ENCODE measurements around the gene DLK1. TPM values are rescaled to one million over a fixed set of nuclear protein-coding genes. Genes with fewer than 3 reads are reported as not detected.

DLK1 gene
- total and polyA plus RNA-seq, 2 of the 13 experiments (the other 11 are each of a cell fraction or from before 2014, with no cell fraction given): 95.5 to 312 TPM

DNA sequence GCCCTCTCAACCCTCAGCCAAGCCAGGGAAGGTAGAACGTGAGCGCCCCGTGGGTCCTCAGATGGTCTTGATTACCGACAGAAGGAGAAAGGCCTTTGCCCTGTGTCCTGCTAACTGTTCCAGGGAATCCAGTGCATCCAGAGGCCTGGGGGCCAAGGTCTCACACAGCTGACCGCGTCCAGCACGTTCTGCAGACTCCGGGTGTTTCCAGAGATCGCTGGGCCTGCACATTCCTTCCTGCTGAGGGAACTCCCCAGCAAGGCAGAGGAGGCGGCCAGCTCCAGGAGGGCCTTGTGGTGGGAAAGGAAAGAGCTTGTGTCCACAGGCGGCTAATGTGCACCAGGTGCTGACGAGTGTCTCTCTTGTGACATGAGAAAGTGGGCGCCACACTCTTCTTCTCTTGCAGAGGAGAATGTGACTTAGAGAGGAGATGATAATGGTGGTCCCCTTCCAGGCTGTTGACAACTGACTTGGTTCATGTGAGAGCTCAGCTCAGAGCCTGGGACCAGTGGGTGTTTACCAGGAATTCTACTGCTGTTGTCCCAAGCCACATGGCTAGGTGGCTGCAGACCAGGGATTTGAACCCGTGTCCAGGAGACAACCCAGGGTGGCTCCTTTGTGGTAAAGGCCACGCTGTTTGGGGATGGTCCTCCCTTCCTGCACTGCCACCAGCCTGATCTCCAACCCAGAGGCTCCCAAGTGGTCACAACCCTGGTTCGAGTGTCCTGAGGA lies 46.8 kb upstream of the DLK1 start (continued):
- TF ChIP-seq SRSF1 (optimal IDR thresholded peaks at IDR 0.05; ENCODE audit: low read depth, low read length) (no peak), ZNF207 (IDR thresholded peaks at IDR 0.05; ENCODE audit: borderline replicate concordance) (no peak), ZNF619 (CRISPR knock-in tag; IDR thresholded peaks at IDR 0.05) (peak; percentile 86), NRL (CRISPR knock-in tag; IDR thresholded peaks at IDR 0.05; ENCODE audit: borderline replicate concordance) (peak; percentile 75), ZNF674 (CRISPR knock-in tag; IDR thresholded peaks at IDR 0.05; ENCODE audit: low read depth) (no peak), SKIL (CRISPR knock-in tag; IDR thresholded peaks at IDR 0.05; ENCODE audit: borderline replicate concordance) (peak; percentile 85; the same call in 1 of the 2 replicates), SAP130 (CRISPR knock-in tag; IDR thresholded peaks at IDR 0.05; ENCODE audit: low read depth) (peak; percentile 84), DR1 (CRISPR knock-in tag; IDR thresholded peaks at IDR 0.05) (no peak), HNRNPUL1 (IDR thresholded peaks at IDR 0.05; ENCODE audit: low read depth, low read length) (no peak), ATAD3A (CRISPR knock-in tag; IDR thresholded peaks at IDR 0.05) (no peak), FIP1L1 (IDR thresholded peaks at IDR 0.05; ENCODE audit: borderline replicate concordance, insufficient read depth, low read depth, low read length) (no peak), ATF4 (CRISPR knock-in tag; IDR thresholded peaks at IDR 0.05) (no peak), SOX13 (IDR thresholded peaks at IDR 0.05) (no peak), SOX13 (CRISPR knock-in tag; conservative IDR thresholded peaks at IDR 0.05 in 1 of 2, IDR thresholded peaks at IDR 0.05 in 1 of 2) (peak in 1 of 2 experiments; percentile 79; a peak in 2 of 4 replicates), PITX1 (CRISPR knock-in tag; IDR thresholded peaks at IDR 0.05) (peak; percentile 79), RARG (CRISPR knock-in tag; IDR thresholded peaks at IDR 0.05; ENCODE audit: low read depth) (no peak), HMGA1 (CRISPR knock-in tag; conservative IDR thresholded peaks at IDR 0.05) (no peak), BRD4 (CRISPR knock-in tag; IDR thresholded peaks at IDR 0.05) (0 out of 2 replicates have a peak, but pooled peaks have one; percentile 35)
- TF ChIP-seq, protein P1, sequence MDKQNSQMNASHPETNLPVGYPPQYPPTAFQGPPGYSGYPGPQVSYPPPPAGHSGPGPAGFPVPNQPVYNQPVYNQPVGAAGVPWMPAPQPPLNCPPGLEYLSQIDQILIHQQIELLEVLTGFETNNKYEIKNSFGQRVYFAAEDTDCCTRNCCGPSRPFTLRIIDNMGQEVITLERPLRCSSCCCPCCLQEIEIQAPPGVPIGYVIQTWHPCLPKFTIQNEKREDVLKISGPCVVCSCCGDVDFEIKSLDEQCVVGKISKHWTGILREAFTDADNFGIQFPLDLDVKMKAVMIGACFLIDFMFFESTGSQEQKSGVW (CRISPR knock-in tag; IDR thresholded peaks at IDR 0.05; ENCODE audit: borderline replicate concordance): no peak
- TF ChIP-seq, protein P2, sequence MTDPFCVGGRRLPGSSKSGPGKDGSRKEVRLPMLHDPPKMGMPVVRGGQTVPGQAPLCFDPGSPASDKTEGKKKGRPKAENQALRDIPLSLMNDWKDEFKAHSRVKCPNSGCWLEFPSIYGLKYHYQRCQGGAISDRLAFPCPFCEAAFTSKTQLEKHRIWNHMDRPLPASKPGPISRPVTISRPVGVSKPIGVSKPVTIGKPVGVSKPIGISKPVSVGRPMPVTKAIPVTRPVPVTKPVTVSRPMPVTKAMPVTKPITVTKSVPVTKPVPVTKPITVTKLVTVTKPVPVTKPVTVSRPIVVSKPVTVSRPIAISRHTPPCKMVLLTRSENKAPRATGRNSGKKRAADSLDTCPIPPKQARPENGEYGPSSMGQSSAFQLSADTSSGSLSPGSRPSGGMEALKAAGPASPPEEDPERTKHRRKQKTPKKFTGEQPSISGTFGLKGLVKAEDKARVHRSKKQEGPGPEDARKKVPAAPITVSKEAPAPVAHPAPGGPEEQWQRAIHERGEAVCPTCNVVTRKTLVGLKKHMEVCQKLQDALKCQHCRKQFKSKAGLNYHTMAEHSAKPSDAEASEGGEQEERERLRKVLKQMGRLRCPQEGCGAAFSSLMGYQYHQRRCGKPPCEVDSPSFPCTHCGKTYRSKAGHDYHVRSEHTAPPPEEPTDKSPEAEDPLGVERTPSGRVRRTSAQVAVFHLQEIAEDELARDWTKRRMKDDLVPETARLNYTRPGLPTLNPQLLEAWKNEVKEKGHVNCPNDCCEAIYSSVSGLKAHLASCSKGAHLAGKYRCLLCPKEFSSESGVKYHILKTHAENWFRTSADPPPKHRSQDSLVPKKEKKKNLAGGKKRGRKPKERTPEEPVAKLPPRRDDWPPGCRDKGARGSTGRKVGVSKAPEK (CRISPR knock-in tag; IDR thresholded peaks at IDR 0.05; ENCODE audit: borderline replicate concordance): peak; percentile 92; the same call in 1 of the 2 replicates
- TF ChIP-seq, protein P3, sequence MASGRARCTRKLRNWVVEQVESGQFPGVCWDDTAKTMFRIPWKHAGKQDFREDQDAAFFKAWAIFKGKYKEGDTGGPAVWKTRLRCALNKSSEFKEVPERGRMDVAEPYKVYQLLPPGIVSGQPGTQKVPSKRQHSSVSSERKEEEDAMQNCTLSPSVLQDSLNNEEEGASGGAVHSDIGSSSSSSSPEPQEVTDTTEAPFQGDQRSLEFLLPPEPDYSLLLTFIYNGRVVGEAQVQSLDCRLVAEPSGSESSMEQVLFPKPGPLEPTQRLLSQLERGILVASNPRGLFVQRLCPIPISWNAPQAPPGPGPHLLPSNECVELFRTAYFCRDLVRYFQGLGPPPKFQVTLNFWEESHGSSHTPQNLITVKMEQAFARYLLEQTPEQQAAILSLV (CRISPR knock-in tag; IDR thresholded peaks at IDR 0.05; ENCODE audit: borderline replicate concordance): peak; percentile 88
